ENCODE measurements around the gene CCDC178.
"Not testable (repeated sequence)": the region's sequence is repeated elsewhere in the genome, so short reads cannot be mapped to it uniquely, and the experiment has no call there.

CCDC178 gene

DNA sequence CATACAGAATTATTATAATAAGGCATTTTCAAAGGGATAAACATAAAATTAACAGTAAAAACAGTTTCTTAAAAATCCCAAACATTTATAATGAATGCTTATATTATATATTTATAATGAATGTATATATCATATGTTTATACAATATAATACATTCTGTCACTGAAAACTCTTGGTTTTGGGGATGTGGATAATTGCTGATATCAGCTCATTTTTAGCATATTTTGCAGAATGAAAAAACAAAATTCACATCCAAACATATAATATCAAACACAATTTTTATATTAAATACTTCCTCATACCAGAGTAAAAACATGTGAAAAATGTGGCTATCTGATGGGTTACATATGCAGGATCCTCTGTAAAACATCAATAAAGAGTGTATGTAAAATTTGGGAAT, 465.0 kb downstream of the CCDC178 start:
- DNase-seq: no peak

- DNase-seq: no peak
These were observed 465.4 kb downstream of the CCDC178 start for GRCh38 chr18:32975163-32975436.

DNA sequence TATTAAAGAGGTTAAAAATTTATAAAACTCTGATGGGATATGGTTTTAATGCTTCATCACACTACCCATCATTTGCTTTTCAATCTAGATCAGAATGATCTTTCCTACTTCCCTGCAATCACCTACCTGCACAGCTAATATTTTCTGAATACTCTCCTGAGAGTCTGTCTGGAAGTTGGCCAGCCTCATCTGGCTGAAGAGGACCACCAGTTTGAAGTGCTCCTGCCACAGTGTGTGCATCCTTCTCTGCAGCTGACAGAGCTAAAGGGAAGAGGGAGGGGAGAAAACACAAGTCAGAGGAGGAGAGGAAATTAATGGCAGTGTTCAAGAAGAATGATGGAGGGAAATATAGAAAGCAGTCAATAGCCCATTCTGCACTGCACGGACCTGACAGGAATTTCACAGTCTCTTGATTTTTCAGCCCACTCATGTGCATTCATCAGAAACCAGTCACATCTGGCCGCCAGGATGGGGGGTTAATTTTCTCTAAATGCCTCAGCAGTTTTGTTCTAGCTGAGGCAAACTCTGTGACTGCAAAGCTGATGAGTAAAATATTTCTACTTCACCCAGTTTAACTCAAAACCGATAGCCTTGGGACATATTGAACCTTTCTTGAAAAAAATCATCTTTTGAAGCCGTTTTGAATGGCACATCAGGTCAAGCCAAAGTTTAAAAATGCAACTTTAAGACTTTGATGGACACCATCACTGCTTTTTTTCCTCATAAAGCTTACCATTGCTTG, 465.9 kb downstream of the CCDC178 start:
- DNase-seq: no peak

- DNase-seq: no peak
These were observed 472.3 kb downstream of the CCDC178 start for GRCh38 chr18:32968248-32968647.

- DNase-seq: no peak
These were observed 474.4 kb downstream of the CCDC178 start for GRCh38 chr18:32966141-32966540.

DNA sequence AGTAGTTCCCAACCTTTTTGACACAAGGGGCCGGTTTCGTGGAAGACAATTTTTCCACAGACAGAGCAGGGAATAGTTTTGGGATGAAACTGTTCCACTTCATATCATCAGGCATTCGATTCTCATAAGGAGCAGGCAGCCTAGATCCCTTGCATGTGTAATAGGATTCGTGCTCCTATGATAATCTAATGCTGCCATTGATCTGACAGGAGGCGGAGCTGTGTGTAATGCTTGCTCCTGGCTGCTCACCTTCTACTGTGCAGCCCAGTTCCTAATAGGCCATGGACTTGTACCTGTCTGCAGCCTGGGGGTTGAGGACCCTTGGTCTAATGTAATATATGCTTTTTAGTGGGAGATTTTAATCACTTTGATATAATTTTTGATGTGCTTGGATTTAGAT, 479.0 kb downstream of the CCDC178 start:
- DNase-seq: no peak

GRCh38 chr18:32958746-32959145, 481.8 kb downstream of the CCDC178 start:
- no peak for DNase-seq

DNA sequence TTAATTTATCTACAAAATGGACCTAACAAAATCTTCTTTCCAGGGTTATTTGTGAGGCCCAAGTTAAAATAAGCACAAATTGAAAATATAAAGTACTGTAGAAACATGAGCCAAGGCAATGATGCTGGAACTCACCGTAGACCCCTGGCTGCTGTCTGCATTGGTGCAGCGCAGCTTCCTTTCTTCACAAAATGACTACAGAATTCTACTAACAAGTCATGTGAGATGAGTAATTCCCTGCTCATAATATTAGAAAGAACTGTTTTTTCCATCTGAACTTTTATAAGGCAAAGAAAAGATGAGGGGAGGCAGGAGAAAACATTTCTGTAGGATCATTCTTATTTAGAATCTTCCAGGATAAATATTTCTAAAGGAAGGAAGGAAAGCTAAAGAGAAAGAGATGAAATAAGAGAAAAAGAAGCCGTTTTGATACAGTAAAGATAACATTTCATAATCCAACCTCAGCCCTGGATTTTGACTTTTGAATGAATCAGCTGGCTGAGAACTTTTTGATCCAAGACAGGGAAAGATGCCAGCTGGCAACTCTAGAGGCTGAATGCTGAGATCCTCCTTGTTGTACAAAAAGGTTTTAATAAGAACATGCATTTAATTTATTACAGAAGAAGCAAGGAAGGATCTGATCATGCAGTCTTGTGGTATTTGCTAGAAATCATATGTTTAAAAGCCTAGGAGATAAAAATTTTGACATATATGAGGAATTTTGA, 483.8 kb downstream of the CCDC178 start:
- DNase-seq: no peak

DNA sequence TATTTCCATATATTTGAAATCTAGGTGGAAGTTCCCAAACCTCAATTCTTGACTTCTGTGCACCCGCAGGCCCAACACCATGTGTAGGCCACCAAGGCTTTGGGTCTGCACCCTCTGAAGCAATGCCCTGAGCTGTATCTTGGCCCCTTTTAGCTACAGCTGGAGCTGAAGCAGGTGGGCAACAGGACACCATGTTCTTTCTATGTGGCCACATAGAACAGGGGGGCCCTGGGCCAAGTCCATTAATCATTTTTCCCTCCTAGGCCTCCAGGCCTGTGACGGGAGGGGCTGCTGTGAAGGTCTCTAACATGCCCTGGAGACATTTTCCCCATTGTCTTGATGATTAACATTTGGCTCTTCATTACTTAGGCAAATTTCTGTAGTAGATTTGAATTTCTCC, 488.2 kb downstream of the CCDC178 start:
- DNase-seq: not testable (repeated sequence)

GRCh38 chr18:32937597-32937996, 502.9 kb downstream of the CCDC178 start:
- no peak for DNase-seq

DNA sequence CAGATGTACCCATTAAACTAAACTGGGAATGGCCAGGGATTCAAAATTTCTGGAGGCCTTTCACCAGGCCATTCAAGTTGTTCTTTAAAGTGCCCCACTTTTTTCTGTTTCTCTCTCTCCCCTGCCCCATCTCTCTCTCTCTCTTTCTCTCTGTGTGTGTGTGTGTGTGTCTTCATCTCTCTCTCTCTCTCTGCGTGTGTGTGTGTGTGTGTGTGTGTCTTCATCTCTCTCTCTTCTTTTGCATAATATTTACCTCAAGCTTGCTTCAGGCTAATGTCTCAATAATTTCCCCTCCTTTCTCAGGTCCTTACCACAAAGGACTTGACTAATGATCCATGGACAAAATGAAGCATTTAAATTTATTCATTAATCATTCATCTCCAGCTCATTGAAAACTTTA, 503.5 kb downstream of the CCDC178 start:
- no peak for DNase-seq

DNA sequence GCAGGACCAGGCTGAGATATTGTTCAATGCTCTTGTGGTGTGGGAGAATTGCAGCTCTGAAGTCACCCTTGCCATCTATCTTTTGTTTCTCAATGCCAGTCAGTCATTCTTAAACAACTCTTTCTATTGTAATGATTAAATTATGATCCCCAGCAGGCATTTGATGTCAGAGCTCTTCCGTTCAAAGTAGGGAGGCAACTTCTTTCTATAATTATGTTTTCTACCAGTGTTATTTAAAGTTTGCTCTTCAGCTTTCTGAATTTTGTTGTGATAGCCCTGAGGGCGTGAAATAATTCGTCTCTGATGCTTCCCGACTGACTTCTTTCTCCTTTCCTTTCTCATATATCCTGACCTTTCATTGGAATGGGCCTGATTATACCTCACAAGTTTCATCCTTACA, 506.3 kb downstream of the CCDC178 start:
- no peak for DNase-seq

GRCh38 chr18:32930695-32931301, 509.7 kb downstream of the CCDC178 start:
- DNase-seq: no peak

GRCh38 chr18:32929213-32929612, 511.3 kb downstream of the CCDC178 start:
- no peak for DNase-seq

DNA sequence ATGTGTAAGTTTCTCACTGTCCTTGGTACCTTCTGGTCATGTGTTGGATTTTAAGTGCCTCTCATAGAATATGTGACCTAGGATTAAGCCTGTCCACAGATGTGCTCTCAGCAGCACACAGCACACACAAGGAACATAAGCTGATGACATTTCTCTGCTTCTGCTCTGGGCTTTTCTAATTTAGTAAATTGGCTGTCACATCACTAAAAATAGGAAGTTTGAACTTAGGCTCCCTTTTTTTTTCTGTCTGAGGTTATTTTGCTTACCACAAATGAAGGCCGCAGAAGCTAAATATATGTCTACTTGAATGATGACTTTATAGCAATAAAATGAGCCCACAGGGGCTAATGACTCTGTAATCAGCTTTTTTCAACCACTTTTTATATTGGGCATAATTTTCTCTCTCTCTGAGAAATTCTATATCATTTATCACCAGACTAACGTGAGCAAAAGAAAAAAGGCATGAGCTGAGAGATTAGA, 517.5 kb downstream of the CCDC178 start:
- DNase-seq: no peak

DNA sequence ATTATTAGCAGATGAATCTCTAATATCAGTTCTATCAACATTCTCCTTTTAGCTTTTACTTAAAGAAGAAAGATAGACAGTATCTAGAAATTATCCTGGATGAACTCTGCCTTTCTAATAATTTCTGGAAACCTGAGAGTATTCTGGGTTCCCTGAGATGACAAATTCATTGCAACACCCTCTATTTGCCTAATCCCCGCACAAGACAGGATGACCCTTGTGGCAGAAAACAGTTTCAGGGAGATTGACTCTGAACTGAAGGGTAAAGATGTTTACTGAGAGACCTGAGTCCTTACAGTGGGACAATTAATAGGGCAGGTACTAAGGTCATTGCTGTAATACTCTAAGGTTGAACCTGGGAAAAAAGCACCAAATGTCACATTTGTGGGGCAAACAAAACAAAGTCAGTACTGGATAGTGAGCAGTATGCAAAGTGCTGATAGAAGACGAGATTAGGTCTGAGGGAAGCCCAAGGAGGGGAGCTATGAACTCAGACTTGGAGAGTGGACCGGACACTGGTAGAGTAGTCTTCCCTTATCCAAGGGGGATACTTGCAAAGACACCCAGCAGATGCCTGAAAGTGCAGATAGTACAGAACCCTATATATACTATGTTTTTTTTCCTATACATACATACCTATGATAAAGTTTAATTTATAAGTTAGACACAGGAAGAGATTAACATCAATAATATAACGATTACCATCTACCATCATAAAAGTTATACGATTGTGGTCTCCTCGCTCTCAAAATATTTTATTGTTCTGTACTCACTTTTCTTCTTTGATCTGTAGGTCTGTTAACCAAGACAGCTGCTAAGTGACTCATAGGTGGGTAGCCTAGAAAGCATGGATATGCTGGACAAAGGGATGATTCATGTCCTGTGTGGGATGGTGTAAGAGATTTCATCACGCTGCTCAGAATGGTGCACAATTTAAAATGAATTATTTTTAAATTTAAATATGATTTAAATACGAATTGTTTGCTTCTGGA, 519.4 kb downstream of the CCDC178 start:
- DNase-seq: no peak

DNA sequence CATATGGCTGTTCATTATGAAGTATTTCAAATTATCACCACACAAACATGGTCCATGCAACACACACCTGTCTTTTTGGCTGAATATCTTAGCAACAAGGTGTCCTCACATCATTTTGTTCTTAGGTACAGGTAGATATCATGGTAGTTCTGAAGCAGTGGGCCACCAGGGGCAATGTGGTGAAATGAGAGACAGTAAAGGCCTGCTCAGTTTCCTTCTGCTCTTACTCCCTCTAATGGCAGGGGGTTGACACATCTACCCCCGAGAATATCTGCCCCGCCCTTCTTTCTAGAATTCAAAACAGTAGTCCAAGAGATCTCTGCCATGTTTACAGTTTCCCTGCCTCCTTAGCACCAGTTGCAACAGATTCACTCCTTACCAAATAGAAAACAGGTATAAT, 520.7 kb downstream of the CCDC178 start:
- DNase-seq: no peak

DNA sequence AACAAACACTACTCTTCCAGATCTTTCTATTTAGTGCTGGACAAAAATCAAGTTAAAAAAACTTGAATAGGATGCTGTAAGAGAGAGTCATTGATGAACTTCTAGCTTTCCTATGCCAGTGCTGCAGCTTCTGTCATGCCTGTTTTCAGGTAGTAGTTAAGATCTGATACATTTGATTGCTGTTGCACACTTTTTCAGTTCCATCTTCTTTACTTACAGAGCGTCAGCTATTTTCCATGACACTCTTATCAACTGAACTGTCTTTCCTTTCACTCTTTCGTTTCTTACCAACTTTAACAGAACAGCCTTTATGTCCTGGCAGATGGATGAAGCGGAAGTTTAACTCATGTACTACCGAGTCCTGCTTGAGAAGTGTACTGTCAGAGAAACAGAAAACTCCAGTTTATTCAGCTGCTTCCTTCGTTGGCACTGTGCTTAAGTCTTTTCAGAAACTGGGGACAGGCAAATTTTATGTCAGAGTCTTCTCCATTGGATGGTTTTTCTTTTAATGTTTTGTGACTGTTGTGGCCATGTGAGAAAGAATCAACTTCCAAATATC, 521.8 kb downstream of the CCDC178 start:
- DNase-seq: no peak

DNA sequence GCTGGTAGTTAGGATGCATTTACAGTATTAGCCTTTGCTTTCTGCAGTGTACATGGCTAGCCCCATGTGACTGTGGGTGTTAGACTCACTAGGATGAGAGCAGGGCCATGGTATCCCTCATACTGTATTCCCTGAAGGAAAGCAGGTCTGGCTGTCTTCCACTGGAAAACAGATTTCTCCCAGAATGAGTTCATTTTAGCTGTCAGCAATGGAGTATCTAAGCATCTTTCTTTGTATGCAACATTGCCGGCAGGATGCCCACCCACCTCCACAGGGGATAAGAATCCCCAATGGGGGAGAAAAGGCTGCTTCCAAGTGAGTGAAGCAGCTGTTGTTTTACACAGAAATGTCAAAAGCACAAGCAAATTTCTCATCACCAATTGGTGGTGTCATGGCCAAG, 525.0 kb downstream of the CCDC178 start:
- DNase-seq: no peak

- DNase-seq: no peak
These were observed 528.7 kb downstream of the CCDC178 start for GRCh38 chr18:32911660-32912284.

- DNase-seq: no peak
These were observed 529.7 kb downstream of the CCDC178 start for GRCh38 chr18:32910694-32911296.
